D721Med (cell line): ENCODE results near the gene GREM1.

Source experiments
- DNase-seq: peaks from one replicate; pipeline ENCODE4 v3.0.0; 2011; ENCODE audit warnings: low spot score; ENCODE audit not compliant: insufficient read length
- FAIRE-seq: peaks from 2 replicates; lab custom pipeline; 2011; peaks lifted over from hg19 to GRCh38; lab: Jason Lieb, UNC
- TF ChIP-seq, protein P1 (sequence below): IDR thresholded peaks from 2 replicates; pipeline ENCODE4 v1.5.1; 2012; ENCODE audit warnings: mild to moderate bottlenecking, control low read depth; ENCODE audit not compliant: insufficient read depth; ENCODE audit errors: missing control alignments

Gene GREM1

DNA sequence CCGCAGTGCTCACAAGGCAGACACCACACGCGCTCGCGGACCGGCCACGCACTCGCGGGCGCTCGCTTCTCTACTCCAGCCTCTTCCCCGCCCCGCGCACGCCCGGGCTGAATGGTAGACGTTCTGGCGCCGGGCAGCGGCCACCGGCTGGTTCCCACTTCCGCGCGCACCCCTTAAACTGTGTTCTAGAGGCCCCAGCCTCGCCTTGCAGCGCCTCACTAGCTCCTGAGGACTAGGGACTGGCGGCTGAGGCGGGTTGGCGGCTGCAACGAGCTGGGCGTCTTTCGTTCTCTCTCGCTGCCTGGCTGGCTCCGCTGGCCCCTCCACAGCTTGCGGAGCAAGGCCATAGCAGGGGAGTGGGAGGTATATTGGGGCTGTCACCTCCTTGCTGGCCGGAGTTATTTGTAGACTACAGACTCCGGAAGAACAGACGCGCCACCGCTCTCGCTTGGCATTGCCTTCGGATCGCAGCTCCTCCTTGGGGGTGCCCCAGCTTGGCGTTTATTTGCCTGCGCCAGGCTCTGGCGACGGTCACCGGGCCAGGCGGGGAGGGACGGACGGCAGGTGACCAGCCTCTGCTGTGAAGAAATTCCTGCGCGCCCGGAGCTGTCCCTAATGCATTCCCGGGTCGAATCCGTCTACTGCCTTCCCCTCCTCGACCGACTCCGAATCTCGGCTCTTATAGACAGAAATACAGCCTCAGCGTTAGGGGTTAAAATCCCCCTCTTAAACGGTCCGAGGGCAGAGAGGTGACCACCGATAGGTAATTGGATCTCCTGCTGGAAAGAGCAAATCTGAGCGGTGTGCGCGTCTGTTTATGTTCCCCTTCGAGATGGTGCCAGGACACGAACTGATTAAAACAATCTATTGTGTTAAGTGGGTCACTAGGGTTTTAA is 1.3 kb downstream of the GREM1 start:
- TF ChIP-seq, protein P1, sequence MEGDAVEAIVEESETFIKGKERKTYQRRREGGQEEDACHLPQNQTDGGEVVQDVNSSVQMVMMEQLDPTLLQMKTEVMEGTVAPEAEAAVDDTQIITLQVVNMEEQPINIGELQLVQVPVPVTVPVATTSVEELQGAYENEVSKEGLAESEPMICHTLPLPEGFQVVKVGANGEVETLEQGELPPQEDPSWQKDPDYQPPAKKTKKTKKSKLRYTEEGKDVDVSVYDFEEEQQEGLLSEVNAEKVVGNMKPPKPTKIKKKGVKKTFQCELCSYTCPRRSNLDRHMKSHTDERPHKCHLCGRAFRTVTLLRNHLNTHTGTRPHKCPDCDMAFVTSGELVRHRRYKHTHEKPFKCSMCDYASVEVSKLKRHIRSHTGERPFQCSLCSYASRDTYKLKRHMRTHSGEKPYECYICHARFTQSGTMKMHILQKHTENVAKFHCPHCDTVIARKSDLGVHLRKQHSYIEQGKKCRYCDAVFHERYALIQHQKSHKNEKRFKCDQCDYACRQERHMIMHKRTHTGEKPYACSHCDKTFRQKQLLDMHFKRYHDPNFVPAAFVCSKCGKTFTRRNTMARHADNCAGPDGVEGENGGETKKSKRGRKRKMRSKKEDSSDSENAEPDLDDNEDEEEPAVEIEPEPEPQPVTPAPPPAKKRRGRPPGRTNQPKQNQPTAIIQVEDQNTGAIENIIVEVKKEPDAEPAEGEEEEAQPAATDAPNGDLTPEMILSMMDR = no peak
- FAIRE-seq (no peak), DNase-seq (no peak)

DNA sequence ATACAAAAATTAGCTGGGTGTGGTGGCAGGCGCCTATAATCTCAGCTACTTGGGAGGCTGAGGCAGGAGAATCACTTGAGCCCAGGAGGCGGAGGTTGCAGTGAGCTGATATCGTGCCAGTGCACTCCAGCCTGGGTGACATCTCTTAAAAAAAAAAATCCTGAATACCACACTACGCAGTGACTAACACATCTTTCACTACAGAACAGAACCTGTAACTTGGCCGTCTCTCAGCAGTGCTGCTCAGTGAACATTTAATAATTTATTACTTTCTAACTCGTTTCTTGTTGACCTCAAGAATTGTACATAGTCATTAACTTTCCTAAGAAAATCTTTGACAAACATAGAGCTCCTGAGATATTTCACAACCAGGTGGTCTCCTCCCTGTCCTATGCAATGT is 3.8 kb downstream of the GREM1 start:
- no peak for FAIRE-seq
- TF ChIP-seq, protein P1 = no peak
- DNase-seq = no peak

DNA sequence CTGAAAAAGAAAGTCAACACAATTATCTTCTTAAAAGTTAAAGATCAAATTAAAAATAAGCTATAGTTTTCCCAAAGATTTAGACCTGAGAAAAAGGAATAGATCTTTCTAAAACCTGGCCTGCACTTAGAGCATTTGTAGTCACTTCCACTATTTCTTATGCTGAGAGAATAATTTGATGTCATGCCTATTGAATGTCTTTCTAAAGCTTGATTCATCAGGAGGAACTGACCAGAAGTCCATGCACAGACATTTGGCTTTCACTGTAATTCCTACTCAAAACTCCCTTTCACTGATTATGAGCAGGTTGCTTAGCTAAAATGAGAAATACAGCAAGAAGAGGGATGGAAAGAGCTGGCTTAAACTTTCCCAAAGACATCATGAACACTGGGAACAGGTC is 4.3 kb downstream of the GREM1 start:
- FAIRE-seq (no peak), DNase-seq (no peak)
- TF ChIP-seq, protein P1 = no peak

DNA sequence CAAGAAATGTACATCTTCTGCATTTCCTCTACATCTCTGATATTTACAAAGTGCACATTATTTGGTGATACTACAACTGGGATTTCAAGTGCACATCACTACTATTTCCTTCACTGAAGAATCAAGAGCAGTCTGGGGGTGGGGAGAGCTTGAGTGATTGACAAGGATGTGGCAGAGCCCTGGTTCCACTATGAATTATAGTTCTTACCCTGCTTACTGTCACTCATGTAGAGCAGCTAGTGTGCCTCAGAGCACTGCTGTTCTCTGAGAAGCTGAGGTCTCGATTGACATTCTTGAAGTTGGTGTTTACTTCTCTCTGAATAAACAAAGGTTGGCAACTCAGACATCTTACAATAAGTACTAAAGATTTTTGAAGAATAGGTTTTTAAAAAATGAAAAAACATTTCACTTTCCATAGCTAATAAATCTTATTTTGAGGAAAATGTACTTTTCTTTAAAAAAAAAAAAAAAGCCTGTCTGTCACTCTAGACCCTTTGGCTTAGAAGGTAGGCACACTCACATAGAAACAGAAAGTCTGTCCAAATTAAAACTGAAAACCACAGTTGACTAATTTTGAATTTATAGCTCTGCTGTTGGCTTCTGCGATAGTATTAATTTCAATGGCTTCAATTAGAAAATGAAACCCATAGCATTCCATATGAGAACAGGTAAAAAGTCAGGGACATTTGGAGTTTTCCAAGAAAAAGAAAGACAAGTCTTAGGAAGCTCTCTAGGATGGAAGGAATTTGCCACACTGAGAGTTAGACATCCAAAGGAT is 5.6 kb downstream of the GREM1 start:
- TF ChIP-seq, protein P1 = no peak
- FAIRE-seq (no peak), DNase-seq (no peak)

DNA sequence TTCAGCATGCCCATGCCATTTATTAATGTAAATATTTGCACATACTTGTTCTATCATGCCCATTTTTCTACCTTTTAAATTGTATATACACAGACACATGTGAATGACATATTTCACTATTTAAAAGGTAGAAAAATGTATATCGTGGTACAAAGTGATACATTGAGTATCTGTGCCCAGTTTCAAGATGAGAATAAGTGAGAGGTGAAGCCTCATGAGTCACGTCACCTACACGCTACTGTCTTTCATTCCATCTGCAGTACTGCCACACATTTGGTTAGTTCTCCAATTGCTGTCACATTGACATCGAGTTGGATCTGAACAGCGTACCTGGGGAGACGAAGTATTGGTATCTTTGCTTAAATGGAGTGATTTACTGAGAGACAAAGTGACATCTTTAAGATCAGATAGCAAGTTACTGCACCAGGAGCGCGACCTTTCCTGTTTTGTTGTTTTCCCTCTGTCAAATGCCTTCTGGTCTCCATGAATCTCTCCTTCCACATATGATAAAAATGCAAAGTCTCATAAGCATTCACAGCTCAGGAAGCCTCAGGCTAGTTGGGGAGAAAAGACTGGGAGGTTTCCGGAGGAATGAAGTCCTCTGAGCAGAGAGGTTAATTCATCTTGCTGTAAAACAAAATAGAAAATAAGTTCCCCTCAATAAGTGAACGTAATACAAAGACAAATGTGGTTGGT is 12.0 kb downstream of the GREM1 start:
- DNase-seq (no peak), FAIRE-seq (no peak)
- TF ChIP-seq, protein P1 = no peak

DNA sequence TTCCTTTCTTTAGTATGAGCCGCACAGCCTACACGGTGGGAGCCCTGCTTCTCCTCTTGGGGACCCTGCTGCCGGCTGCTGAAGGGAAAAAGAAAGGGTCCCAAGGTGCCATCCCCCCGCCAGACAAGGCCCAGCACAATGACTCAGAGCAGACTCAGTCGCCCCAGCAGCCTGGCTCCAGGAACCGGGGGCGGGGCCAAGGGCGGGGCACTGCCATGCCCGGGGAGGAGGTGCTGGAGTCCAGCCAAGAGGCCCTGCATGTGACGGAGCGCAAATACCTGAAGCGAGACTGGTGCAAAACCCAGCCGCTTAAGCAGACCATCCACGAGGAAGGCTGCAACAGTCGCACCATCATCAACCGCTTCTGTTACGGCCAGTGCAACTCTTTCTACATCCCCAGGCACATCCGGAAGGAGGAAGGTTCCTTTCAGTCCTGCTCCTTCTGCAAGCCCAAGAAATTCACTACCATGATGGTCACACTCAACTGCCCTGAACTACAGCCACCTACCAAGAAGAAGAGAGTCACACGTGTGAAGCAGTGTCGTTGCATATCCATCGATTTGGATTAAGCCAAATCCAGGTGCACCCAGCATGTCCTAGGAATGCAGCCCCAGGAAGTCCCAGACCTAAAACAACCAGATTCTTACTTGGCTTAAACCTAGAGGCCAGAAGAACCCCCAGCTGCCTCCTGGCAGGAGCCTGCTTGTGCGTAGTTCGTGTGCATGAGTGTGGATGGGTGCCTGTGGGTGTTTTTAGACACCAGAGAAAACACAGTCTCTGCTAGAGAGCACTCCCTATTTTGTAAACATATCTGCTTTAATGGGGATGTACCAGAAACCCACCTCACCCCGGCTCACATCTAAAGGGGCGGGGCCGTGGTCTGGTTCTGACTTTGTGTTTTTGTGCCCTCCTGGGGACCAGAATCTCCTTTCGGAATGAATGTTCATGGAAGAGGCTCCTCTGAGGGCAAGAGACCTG is 13.2 kb downstream of the GREM1 start:
- no peak for FAIRE-seq
- TF ChIP-seq, protein P1 = no peak
- DNase-seq = no peak
